Measurements from ENCODE around the gene HELB. TPM values are rescaled to one million over a fixed set of nuclear protein-coding genes. Genes with fewer than 3 reads are reported as not detected.

The HELB gene
- polyA plus RNA-seq, 1 donor from 2014 or later: 1.8 TPM

- Histone ChIP-seq H3K79me2 (replicated peaks; ENCODE audit: insufficient read depth, low read length) (no peaks in the 10 kb centered on the region), H3K4me3 (ENCODE audit: low read length) (no peak overlapping the region), H3K9me2 (ENCODE audit: insufficient read depth, low read length) (no peaks in the 10 kb centered on the region), H3K9ac (ENCODE audit: low read length) (no peak overlapping the region), H2AFZ (ENCODE audit: low read depth, low read length) (no peak overlapping the region), H3K27me3 (ENCODE audit: insufficient read depth, low read depth, low read length) (no peaks in the 10 kb centered on the region), H3F3A (ENCODE audit: insufficient read depth, low read length, poor library complexity, severe bottlenecking) (no peaks in the 10 kb centered on the region), H3K4me2 (ENCODE audit: low read length) (no peak overlapping the region), H3K9me3 (ENCODE audit: low read length) (no peaks in the 10 kb centered on the region), H3K36me3 (ENCODE audit: insufficient read depth, low read length) (peaks cover 20% of the 10 kb centered on the region), H4K20me1 (ENCODE audit: insufficient read depth) (no peaks in the 10 kb centered on the region), H3K27ac (ENCODE audit: low read length) (no peak overlapping the region)
- TF ChIP-seq MXI1 (conservative IDR thresholded peaks at IDR 0.05; ENCODE audit: poor library complexity, severe bottlenecking) (no peak), EP300 (conservative IDR thresholded peaks at IDR 0.05; ENCODE audit: poor library complexity, severe bottlenecking) (no peak), POLR2AphosphoS5 (IDR thresholded peaks at IDR 0.05) (no peak), EZH2 (IDR thresholded peaks at IDR 0.05; ENCODE audit: borderline replicate concordance, insufficient read depth, low read length, poor library complexity, severe bottlenecking) (no peak), TAF1 (IDR thresholded peaks at IDR 0.05; ENCODE audit: low read depth) (no peak), CTCF (IDR thresholded peaks at IDR 0.05; ENCODE audit: poor library complexity, severe bottlenecking) (no peak), RAD21 (conservative IDR thresholded peaks at IDR 0.05) (no peak), REST (IDR thresholded peaks at IDR 0.05; ENCODE audit: borderline replicate concordance) (no peak), SMC3 (conservative IDR thresholded peaks at IDR 0.05; ENCODE audit: poor library complexity) (no peak)
These were observed 78.7 kb downstream of the HELB start for GRCh38 chr12:66380769-66381535.

- Histone ChIP-seq H4K20me1 (ENCODE audit: insufficient read depth) (no peaks in the 10 kb centered on the region), H2AFZ (ENCODE audit: low read depth, low read length) (no peak overlapping the region)
- TF ChIP-seq EP300 (conservative IDR thresholded peaks at IDR 0.05; ENCODE audit: poor library complexity, severe bottlenecking): no peak
- no peak for TF ChIP-seq TAF1 (IDR thresholded peaks at IDR 0.05; ENCODE audit: low read depth)
- no peak for TF ChIP-seq MXI1 (conservative IDR thresholded peaks at IDR 0.05; ENCODE audit: poor library complexity, severe bottlenecking)
- TF ChIP-seq EZH2 (IDR thresholded peaks at IDR 0.05; ENCODE audit: borderline replicate concordance, insufficient read depth, low read length, poor library complexity, severe bottlenecking): no peak
- no peak for TF ChIP-seq REST (IDR thresholded peaks at IDR 0.05; ENCODE audit: borderline replicate concordance)
- no peak for TF ChIP-seq POLR2AphosphoS5 (IDR thresholded peaks at IDR 0.05)
- TF ChIP-seq SMC3 (conservative IDR thresholded peaks at IDR 0.05; ENCODE audit: poor library complexity): no peak
- TF ChIP-seq CTCF (IDR thresholded peaks at IDR 0.05; ENCODE audit: poor library complexity, severe bottlenecking): no peak
- TF ChIP-seq RAD21 (conservative IDR thresholded peaks at IDR 0.05): no peak
These were observed 84.8 kb downstream of the HELB start for GRCh38 chr12:66387117-66387516.

More at GRCh38 chr12:66387117-66387516, 84.8 kb downstream of the HELB start:
- no peaks in the 10 kb centered on the region for H3K79me2 ChIP-seq (replicated peaks; ENCODE audit: insufficient read depth, low read length)
- H3K9me2 ChIP-seq (ENCODE audit: insufficient read depth, low read length): no peaks in the 10 kb centered on the region
- H3K4me3 ChIP-seq (ENCODE audit: low read length): no peak overlapping the region
- H3K27ac ChIP-seq (ENCODE audit: low read length): no peak overlapping the region
- H3K36me3 ChIP-seq (ENCODE audit: insufficient read depth, low read length): peaks cover 31% of the 10 kb centered on the region
- no peaks in the 10 kb centered on the region for H3K27me3 ChIP-seq (ENCODE audit: insufficient read depth, low read depth, low read length)
- H3K9me3 ChIP-seq (ENCODE audit: low read length): no peaks in the 10 kb centered on the region
- H3F3A ChIP-seq (ENCODE audit: insufficient read depth, low read length, poor library complexity, severe bottlenecking): no peaks in the 10 kb centered on the region
- no peak overlapping the region for H3K4me2 ChIP-seq (ENCODE audit: low read length)
- H3K9ac ChIP-seq (ENCODE audit: low read length): no peak overlapping the region
